Esophagus muscularis mucosa (tissue), 4 donors: ENCODE results near the gene ZC3H6.

Source experiments
- CTCF ChIP-seq, 3 experiments: fragments of 200-600 bp in 2 of 3; fragments of 450-650 bp in 1 of 3; sonication (generic) in 2 of 3; IDR thresholded peaks; one replicate each; pipeline ENCODE4 v1.5.1; 2017 to 2019; ENCODE audit warnings: antibody characterized with exemption in 3 of 3, mild to moderate bottlenecking in 2 of 3, moderate library complexity in 1 of 3
- EP300 ChIP-seq: sonication (generic); formaldehyde crosslinking; IDR thresholded peaks from one replicate; pipeline ENCODE4 v1.6.1; 2017; ENCODE audit warnings: antibody characterized with exemption
- POLR2A ChIP-seq: fragments of 450-650 bp; IDR thresholded peaks from one replicate; pipeline ENCODE4 v1.6.1; 2017; ENCODE audit warnings: antibody characterized with exemption, moderate library complexity, mild to moderate bottlenecking, low read depth
- POLR2AphosphoS5 ChIP-seq, 2 donors: sonication (generic); formaldehyde crosslinking; IDR thresholded peaks; one replicate each; pipeline ENCODE4 v1.6.1; 2017; ENCODE audit warnings: antibody characterized with exemption in 2 of 2

- TF ChIP-seq POLR2A = no peak
- no peak for TF ChIP-seq CTCF (IDR thresholded peaks at IDR 0.05)
- no peak for TF ChIP-seq EP300
- TF ChIP-seq POLR2AphosphoS5 (IDR thresholded peaks at IDR 0.05) = no peak
Observed at GRCh38 chr2:112312821-112313220, 37.4 kb downstream of the ZC3H6 start.
